DOHH2 (cell line): ENCODE data around the gene TMEM266.

ENCODE experiments used
- EZH2phosphoT487 ChIP-seq: fragments of 200-600 bp; sonication (generic); IDR thresholded peaks from 2 replicates; pipeline ENCODE4 v1.6.1; 2017; ENCODE audit warnings: borderline replicate concordance, mild to moderate bottlenecking, antibody characterized with exemption, low read length, moderate library complexity, mixed read lengths
- TF ChIP-seq, protein P1 (sequence below): fragments of 200-600 bp; sonication (generic); IDR thresholded peaks from one replicate; pipeline ENCODE4 v1.5.1; 2014; ENCODE audit warnings: antibody characterized with exemption, mild to moderate bottlenecking, low read depth, low read length; ENCODE audit not compliant: poor library complexity, severe bottlenecking

DNA sequence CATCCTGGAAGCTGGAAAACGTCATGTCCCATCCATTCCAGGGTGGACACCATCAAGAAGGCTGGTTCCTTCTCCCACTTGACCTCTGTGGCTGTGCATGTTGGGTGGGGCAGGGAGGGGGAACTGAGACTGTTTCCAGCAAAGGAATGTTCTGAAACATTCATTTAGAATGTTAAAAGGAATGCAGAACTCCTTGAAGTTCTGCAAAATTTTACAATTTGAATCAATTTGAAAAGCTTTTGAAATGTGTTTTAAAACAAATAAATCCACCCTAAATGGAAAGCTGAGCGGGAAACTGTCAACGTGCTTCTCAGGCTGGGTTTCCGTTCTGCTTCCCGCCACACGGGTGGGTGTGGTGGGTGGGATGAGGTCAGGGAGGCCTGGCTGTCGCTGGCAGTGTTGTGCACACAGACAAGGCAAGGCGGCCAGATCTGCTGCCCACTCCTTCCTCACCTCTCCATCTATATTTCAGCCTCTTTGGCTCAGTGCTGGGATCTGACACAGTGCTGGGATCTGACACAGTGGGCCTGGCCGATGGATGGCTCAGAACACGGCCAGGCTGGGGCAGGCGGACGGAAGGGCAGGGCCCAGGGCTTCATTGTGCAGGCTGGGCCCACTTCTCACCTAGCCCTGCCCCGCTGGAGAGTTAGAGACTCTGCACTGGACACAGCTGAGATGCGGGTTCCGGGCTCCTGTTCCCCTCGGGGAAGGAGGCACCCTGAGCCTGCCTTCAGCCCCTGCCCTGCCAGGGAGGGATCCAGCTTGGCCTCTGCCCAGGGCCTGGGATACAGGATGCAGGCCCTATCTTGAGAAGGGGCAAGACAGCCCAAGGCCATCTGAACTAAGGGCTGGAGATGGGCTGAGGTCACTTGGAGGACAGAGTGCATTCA lies 110.4 kb downstream of the TMEM266 start:
- TF ChIP-seq, protein P1, sequence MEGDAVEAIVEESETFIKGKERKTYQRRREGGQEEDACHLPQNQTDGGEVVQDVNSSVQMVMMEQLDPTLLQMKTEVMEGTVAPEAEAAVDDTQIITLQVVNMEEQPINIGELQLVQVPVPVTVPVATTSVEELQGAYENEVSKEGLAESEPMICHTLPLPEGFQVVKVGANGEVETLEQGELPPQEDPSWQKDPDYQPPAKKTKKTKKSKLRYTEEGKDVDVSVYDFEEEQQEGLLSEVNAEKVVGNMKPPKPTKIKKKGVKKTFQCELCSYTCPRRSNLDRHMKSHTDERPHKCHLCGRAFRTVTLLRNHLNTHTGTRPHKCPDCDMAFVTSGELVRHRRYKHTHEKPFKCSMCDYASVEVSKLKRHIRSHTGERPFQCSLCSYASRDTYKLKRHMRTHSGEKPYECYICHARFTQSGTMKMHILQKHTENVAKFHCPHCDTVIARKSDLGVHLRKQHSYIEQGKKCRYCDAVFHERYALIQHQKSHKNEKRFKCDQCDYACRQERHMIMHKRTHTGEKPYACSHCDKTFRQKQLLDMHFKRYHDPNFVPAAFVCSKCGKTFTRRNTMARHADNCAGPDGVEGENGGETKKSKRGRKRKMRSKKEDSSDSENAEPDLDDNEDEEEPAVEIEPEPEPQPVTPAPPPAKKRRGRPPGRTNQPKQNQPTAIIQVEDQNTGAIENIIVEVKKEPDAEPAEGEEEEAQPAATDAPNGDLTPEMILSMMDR, result no peak
- no peak for TF ChIP-seq EZH2phosphoT487
